H54 (cell line): ENCODE measurements around the gene HDHD3.

Source experiments
- DNase-seq: peaks from one replicate; pipeline ENCODE4 v3.0.0; 2011; ENCODE audit warnings: low spot score, mixed read lengths; ENCODE audit not compliant: insufficient read length
- FAIRE-seq: peaks from 3 replicates; lab custom pipeline; 2011; peaks lifted over from hg19 to GRCh38; lab: Jason Lieb, UNC
- POLR2A ChIP-seq: IDR thresholded peaks from 2 replicates; pipeline ENCODE4 v1.6.1; 2011; ENCODE audit warnings: low read depth, mild to moderate bottlenecking, low read length

The HDHD3 gene

GRCh38 chr9:113360242-113360842 lies 16.4 kb downstream of the HDHD3 start:
- no peak for DNase-seq
- FAIRE-seq, result peak; percentile 20
- no peak for TF ChIP-seq POLR2A

- FAIRE-seq, result no peak
- DNase-seq, result no peak
- no peak for TF ChIP-seq POLR2A
Observed at GRCh38 chr9:113359385-113359784, 17.4 kb downstream of the HDHD3 start.

GRCh38 chr9:113356686-113357292 lies 20.0 kb downstream of the HDHD3 start:
- no peak for DNase-seq
- no peak for TF ChIP-seq POLR2A
- FAIRE-seq, result no peak

GRCh38 chr9:113355040-113355596 lies 21.7 kb downstream of the HDHD3 start:
- TF ChIP-seq POLR2A, result no peak
- no peak for FAIRE-seq
- no peak for DNase-seq

- FAIRE-seq (peak; percentile 60), DNase-seq (no peak)
- TF ChIP-seq POLR2A, result no peak
Observed at GRCh38 chr9:113352411-113352810, 24.4 kb downstream of the HDHD3 start.

- no peak for TF ChIP-seq POLR2A
- DNase-seq (no peak), FAIRE-seq (no peak)
Observed at GRCh38 chr9:113352006-113352405, 24.8 kb downstream of the HDHD3 start.

- FAIRE-seq (no peak), DNase-seq (no peak)
- TF ChIP-seq POLR2A, result no peak
Observed at GRCh38 chr9:113350937-113351336, 25.8 kb downstream of the HDHD3 start.

GRCh38 chr9:113350107-113350661 lies 26.6 kb downstream of the HDHD3 start:
- no peak for DNase-seq
- no peak for FAIRE-seq
- TF ChIP-seq POLR2A, result no peak

- no peak for DNase-seq
- no peak for FAIRE-seq
- TF ChIP-seq POLR2A, result no peak
Observed at GRCh38 chr9:113349445-113350094, 27.2 kb downstream of the HDHD3 start, which contains the start of gene BSPRY. Gene BSPRY (plus strand): TSS chr9:113349541. CDS start chr9:113349580, 39 bp downstream.

- no peak for DNase-seq
- no peak for TF ChIP-seq POLR2A
- FAIRE-seq, result no peak
Observed at GRCh38 chr9:113349066-113349444, 27.7 kb downstream of the HDHD3 start.

GRCh38 chr9:113348437-113348836 lies 28.3 kb downstream of the HDHD3 start:
- DNase-seq, result no peak
- TF ChIP-seq POLR2A, result no peak
- no peak for FAIRE-seq

- TF ChIP-seq POLR2A, result no peak
- DNase-seq, result no peak
- no peak for FAIRE-seq
Observed at GRCh38 chr9:113345671-113346070, 31.1 kb downstream of the HDHD3 start.

GRCh38 chr9:113345190-113345589 lies 31.6 kb downstream of the HDHD3 start:
- DNase-seq (no peak), FAIRE-seq (no peak)
- no peak for TF ChIP-seq POLR2A

- TF ChIP-seq POLR2A, result no peak
- FAIRE-seq (no peak), DNase-seq (no peak)
Observed at GRCh38 chr9:113343732-113344231, 33.0 kb downstream of the HDHD3 start.
